ENCODE measurements around the gene PRDM2. TPM values are rescaled to one million over a fixed set of nuclear protein-coding genes. Genes with fewer than 3 reads are reported as not detected.

The PRDM2 gene
- total and polyA plus RNA-seq, 9 donors, result 30.0 to 81.9 (median 61.8) TPM

DNA sequence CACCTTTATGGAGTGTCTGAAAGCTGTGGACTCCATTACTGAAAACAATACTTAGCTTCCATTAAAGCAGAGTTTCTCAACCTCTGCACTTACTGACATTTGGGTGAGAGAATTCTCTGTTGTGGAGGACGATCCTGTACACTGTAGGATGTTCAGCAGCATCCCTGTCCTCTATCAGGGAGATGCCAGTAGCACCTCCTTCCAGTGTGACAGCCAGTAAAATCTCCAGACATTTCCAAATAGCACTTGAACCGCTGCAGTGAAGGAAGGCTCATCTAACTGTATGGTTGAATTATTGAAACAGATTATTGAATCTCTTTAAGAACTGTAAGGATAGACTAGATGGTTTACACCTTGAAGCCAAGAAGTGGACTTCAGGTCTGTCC lies 3.1 kb downstream of the PRDM2 start:
- TF ChIP-seq POLR2A (IDR thresholded peaks at IDR 0.05), result no peak
- no peak for TF ChIP-seq EP300 (IDR thresholded peaks at IDR 0.05)
- TF ChIP-seq, protein P1, sequence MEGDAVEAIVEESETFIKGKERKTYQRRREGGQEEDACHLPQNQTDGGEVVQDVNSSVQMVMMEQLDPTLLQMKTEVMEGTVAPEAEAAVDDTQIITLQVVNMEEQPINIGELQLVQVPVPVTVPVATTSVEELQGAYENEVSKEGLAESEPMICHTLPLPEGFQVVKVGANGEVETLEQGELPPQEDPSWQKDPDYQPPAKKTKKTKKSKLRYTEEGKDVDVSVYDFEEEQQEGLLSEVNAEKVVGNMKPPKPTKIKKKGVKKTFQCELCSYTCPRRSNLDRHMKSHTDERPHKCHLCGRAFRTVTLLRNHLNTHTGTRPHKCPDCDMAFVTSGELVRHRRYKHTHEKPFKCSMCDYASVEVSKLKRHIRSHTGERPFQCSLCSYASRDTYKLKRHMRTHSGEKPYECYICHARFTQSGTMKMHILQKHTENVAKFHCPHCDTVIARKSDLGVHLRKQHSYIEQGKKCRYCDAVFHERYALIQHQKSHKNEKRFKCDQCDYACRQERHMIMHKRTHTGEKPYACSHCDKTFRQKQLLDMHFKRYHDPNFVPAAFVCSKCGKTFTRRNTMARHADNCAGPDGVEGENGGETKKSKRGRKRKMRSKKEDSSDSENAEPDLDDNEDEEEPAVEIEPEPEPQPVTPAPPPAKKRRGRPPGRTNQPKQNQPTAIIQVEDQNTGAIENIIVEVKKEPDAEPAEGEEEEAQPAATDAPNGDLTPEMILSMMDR (IDR thresholded peaks at IDR 0.05), result no peak
- Histone ChIP-seq H3K27me3 (no peaks in the 10 kb centered on the region), H3K27ac (no peak overlapping the region), H3K9me3 (no peaks in the 10 kb centered on the region), H3K4me1 (ENCODE audit: insufficient read depth) (peaks cover 7% of the 10 kb centered on the region), H3K36me3 (no peaks in the 10 kb centered on the region), H3K4me3 (no peak overlapping the region)
- WGBS, 3 donors, result 78 to 81% (median 80%) methylated on average over 2 of the region's 2 CpGs
- intact Hi-C loops (cut with DNase I), result loop anchor here in 1 of 4 donors (5.0 kb wide), 1 partner anchor 44 kb away; no protein-coding TSS in a partner anchor
- DNase-seq, result no peak

DNA sequence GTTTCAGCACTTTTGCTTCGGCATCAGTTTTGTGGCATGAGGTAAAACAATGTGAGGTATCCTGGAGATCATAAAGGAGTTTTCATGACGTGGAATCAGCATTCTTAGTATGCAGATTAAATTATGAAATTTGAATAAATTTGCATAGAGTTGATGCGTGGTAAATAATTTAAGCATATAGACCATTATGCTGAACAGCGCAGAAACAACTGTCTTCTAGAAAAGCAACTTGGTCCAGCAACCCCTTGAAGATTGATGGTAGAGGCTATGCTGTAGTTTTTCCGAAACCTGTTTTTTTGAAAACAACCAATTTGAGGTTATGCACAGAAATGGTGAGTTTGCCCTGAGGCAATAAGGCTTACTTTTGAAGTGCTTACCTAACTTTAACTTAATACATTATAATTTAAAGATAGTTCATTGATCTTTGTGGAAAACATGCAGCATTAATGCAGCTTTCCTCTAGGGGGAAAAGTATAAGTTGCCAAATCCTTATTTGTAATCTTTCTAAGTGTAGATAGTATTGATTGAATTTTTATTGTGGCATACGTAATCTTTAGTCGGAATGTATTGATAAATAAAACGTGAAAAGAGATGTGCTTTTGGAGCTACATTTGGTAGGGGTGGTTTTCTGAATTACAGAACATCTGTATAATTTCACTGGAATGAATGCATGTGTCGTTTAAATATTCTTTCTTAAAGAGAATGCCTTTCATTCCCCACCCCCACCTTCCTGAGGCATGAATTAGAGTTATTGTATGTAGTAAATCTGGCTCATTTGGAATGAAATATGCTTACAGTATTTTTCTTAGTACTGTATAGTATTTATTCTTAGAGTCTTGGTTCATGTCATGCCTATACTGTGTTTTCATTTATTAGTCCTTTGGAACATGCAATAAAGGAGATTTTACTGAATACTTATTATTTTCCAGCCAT lies 3.8 kb downstream of the PRDM2 start:
- H3K4me3 ChIP-seq, result no peak overlapping the region
- H3K4me1 ChIP-seq (ENCODE audit: insufficient read depth), result peaks cover 7% of the 10 kb centered on the region
- TF ChIP-seq, protein P1 (IDR thresholded peaks at IDR 0.05), result no peak
- TF ChIP-seq EP300 (IDR thresholded peaks at IDR 0.05) (no peak), POLR2A (IDR thresholded peaks at IDR 0.05) (no peak)
- no peak for DNase-seq
- WGBS, 3 donors, result 86 to 89% (median 89%) methylated on average over 9 of the region's 9 CpGs
- intact Hi-C loops (cut with DNase I), result loop anchor here in 1 of 4 donors (5.0 kb wide), 1 partner anchor 43 kb away; no protein-coding TSS in a partner anchor
- H3K27me3 ChIP-seq, result no peaks in the 10 kb centered on the region
- no peak overlapping the region for H3K27ac ChIP-seq
- H3K9me3 ChIP-seq, result no peaks in the 10 kb centered on the region
- H3K36me3 ChIP-seq, result no peaks in the 10 kb centered on the region

DNA sequence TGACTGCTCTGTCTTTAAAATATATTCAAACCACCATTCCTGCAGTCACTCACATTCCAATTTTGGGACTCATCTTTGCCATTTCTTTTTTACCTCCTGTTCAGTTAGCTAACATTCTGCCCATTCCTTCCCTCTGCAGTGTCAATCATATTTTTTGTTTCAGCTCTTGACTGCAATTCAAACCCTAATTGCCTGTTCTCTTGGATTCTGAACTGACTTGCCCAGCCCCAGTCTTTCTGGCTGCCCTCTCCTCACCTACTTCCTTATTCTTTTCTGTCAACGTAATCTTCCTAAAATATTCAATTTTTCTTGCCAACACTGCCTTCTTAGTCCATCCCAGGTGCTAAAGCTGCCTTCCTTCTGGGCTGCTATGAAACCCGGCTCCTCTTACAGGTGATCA lies 6.1 kb downstream of the PRDM2 start:
- H3K4me1 ChIP-seq (ENCODE audit: insufficient read depth), result peaks cover 7% of the 10 kb centered on the region
- H3K9me3 ChIP-seq, result no peaks in the 10 kb centered on the region
- H3K27ac ChIP-seq, result no peak overlapping the region
- no peaks in the 10 kb centered on the region for H3K27me3 ChIP-seq
- H3K4me3 ChIP-seq, result no peak overlapping the region
- TF ChIP-seq, protein P1 (IDR thresholded peaks at IDR 0.05), result no peak
- no peak for TF ChIP-seq EP300 (IDR thresholded peaks at IDR 0.05)
- TF ChIP-seq POLR2A (IDR thresholded peaks at IDR 0.05), result no peak
- 74 to 86% (median 76%) methylated on average over 2 of the region's 2 CpGs for WGBS, 3 donors
- H3K36me3 ChIP-seq, result no peaks in the 10 kb centered on the region
- DNase-seq, result no peak
- intact Hi-C loops (cut with DNase I), result no loop called here

DNA sequence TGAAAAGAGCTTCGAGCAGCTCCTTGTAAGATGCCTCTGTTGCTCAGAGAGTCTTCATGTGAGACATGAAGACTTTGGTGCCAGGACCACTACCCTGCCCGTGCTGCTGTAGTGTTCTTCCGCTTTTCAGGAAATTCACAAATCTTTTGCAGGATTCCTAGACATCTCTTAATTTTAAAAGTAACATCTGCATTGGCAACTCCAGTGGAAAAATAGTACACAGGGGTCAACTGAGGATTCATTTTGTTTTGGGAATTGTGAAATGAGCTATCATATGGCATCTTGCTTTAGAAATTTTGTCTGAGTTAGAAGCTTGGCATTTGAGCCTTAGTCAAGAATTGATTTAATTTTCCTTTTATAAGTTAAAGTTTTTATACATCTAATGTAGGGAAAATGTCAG lies 7.2 kb downstream of the PRDM2 start:
- intact Hi-C loops (cut with DNase I), result no loop called here
- Histone ChIP-seq H3K27me3 (no peaks in the 10 kb centered on the region), H3K36me3 (no peaks in the 10 kb centered on the region), H3K9me3 (no peaks in the 10 kb centered on the region), H3K4me3 (no peak overlapping the region), H3K4me1 (ENCODE audit: insufficient read depth) (peaks cover 9% of the 10 kb centered on the region), H3K27ac (no peak overlapping the region)
- TF ChIP-seq, protein P1 (IDR thresholded peaks at IDR 0.05), result no peak
- TF ChIP-seq EP300 (IDR thresholded peaks at IDR 0.05), result no peak
- WGBS, 3 donors, result 21 to 40% (median 30%) methylated on average over 3 of the region's 3 CpGs
- no peak for DNase-seq

Data from ovary (tissue), 9 donors.